DMS53 treated with DMSO at 0.1 percent for 48 hours (cell line): ENCODE results near the gene GRIA1.

ENCODE experiments used
- DNase-seq: peaks from one replicate; lab custom pipeline; 2025; ENCODE audit not compliant: unreplicated experiment; lab: John Stamatoyannopoulos, UW

GRIA1 gene

DNA sequence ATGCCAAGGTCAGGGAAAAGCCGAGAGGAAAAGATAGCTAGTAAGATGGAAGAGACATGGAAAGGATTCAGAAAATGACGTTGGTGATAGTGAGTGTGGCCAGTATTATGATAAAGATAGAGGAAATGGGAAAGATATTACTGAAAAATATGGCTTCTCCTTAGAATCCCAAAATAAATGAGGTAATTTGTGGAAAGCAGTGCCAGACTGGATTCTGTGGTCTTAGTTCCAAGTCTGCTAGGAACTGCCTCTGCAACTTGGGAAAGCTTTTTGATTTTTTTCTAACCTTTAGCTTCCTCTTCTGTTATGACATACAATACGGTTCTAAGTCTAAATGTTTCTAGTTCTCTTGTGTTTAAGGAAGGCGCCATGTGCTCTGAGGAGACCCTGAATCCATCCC lies 54.2 kb downstream of the GRIA1 start:
- no peak for DNase-seq

DNA sequence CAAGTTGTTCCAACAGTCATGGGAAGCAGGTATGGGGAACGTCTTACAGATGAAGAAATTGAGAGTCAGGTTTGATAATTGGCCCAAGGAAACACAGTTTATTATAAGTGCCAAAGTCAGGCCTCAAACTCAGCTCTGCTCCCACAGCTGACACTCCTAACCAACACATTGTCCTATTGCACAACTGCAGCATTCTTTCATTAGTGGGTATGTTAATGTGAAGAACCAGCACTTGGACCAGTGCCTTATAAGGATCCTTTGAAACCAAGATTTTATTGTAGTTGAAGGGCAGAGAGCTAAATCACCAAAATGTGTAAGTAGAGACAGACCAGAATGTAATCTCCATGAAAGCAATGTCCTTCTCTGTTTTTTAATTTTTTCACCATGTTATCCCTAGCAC lies 56.1 kb downstream of the GRIA1 start:
- no peak for DNase-seq

DNA sequence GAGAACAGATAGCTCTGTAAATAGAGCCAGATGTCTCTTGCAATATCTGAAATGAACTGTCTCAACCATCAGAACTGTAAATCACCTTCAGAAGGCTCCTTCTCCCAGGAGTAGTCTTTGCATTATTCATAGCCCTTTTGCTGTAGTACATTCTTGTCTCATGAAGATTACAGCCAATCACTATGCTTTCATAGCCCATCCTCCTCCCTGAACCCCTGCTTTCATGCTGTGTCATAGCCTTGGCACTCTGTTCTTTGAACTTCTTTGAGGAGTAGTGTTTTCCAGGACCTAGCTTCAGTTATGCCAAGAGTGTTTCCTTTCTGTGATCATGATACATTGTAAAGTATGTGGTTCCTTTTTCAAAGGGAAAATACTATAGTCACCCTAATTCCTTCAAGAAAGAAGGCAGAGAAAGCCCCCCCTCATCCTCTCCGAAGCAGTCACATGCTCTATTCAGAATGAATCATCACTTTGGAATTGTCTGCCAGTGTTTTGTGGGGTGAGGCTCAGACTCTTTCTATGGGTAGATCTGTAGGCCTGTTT lies 61.1 kb downstream of the GRIA1 start:
- DNase-seq, result no peak

DNA sequence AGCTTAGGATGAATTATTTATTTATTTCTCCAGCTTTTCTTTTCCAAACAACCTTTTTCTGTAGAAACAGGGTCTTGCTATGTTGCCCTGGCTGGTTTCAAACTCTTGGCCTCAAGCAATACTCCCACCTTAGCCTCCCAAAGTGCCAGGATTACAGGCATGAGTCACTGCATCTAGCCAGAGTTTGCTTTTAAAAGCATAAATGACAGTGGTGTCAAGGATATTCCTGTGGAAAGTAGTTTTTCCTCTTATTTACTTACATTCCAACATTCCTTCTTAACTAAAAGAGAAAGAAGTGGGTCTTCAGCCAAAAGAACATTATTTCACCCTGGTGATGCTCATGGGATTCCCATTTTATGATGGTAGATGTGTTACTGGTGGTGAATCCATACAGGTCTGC lies 62.4 kb downstream of the GRIA1 start:
- DNase-seq, result no peak

DNA sequence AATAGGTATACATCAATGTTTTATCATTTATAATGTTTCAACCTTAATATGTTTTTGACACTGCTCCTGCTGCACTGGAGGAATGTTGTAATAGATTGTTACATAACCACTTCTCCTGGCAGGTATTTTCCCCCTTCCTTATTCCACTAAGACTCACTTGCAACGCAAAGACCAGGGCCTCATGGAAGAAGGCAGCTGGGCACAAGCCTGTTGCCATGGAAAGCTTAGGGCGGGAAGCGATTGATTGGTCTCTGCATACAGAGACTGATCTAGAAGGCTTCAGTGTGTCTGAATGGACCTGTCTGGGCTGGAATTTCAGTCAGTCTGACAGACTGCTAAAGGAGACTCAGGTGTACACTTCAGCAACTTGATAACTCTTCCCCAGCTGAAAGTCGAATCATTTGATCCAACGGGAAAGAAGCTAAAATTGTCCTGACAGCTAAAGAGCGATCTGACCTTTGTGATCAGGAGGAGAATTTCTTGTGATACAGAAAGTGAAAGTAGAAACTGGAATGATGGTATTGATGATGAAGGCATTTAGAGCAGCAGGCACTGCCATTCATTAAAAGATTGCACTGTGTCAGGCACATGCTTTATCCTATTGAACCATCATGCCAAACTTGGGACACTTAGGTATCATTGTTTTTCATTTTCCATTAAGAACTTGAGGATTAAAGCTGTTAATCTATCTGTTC lies 65.1 kb downstream of the GRIA1 start:
- DNase-seq, result no peak

DNA sequence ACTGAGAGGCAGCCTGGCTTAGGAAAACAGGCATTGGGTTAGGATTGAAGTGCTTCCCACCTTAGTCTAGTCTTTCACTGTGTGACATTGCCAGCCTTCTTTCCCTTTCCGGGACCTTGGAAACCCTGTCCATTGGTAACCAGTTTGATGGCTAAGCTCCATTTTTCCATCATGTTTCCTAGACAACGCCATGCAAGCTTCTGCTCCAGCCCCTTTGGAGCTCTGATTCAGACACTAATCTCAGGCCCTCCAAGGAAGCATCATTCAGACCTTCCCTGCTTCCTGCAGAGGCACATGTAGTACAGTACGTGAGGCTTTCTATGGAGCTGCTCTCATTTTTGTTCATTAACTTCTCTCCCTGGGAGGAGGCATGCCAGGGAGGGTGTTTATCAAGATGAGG lies 68.5 kb downstream of the GRIA1 start:
- DNase-seq, result no peak

DNA sequence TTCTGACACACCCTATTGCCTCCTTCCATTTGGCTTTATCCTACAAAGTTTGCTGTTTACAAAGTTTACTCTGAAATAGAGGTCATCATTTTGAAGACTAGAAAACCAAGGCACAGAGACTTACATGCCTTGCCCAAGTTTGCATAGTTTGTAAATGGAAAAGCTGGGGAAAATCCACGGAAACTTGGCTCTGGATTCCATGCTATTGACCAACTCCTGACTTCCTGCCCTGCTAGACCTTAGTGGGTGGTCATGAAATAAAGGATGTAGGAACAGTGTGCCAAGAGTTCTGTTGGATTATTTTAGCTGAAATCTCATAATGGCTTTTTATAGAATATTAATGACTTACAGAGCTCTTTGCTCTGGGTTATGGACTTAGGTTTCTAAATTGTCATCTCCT lies 69.5 kb downstream of the GRIA1 start:
- no peak for DNase-seq

DNA sequence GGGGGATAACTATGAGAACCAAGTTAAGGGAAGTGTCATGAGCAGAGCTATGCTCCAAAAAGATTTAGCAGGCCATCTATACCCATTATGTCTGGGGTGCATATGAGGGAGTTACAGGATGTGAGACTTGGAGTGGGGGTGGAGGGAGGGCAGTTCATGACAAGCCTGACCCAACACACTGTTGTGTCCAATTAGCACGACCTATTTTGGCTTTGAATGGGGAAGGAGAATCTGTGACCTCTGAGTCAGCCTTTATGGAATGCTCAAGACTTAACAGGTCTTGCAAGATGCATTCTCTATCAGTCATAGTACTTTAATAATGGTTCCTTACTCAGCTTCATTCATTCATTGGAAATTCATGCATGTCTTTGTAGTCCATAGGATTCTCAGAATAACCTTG lies 71.7 kb downstream of the GRIA1 start:
- DNase-seq, result no peak

DNA sequence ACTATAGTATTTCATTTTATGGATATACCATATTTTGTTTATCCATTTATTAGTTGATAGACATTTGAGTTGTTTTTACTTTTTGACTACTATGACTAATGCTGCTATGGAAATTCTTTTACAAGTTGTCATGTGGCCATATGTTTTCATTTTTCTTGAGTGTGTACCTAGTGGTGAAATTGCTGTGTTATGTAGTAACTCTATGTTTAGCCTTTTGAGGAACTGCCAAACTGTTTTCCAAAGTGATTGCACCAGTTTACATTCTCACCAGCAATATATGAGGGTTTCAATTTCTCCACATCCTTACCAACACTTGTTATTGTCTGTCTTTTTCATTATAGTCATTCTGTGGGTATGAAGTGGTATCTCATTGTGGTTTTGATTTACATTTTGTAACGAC lies 75.4 kb downstream of the GRIA1 start:
- DNase-seq, result no peak

DNA sequence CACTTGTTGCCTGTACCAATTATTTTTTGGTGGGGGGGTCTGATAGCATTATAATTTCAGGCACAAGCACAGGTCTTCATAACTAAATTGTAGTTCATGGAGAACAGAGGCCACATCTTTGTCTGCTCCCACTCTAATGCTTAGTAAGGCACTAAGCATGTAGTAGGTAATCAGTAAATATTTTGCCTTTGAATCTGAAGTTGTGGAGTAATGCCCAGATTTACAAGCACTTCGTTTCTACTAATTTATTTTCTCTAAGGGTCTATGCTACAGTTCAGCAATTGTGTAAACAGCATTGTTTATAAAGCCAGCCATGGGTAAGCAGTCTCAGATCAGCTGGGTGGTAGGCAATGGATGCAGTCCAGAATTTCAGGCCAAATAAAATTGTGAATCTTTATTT lies 78.6 kb downstream of the GRIA1 start:
- no peak for DNase-seq

DNA sequence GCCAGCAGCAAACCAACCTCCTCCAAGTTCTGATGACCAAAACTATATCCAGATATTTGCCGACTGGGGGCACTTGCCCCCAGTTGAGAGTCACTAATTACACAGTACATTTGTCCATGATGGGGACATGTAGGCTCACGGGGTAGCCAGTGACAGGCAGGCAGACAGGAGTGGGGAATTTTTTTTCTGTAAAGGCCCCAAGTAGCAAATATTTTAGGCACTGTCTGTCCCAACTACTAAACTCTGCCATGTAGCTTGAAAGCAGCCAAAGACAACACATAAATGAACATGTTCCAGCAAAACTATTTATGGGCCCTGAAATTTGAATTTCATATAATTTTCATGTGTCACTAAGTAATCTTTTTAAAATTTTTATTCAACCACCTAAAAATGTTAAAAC lies 80.7 kb downstream of the GRIA1 start:
- no peak for DNase-seq

DNA sequence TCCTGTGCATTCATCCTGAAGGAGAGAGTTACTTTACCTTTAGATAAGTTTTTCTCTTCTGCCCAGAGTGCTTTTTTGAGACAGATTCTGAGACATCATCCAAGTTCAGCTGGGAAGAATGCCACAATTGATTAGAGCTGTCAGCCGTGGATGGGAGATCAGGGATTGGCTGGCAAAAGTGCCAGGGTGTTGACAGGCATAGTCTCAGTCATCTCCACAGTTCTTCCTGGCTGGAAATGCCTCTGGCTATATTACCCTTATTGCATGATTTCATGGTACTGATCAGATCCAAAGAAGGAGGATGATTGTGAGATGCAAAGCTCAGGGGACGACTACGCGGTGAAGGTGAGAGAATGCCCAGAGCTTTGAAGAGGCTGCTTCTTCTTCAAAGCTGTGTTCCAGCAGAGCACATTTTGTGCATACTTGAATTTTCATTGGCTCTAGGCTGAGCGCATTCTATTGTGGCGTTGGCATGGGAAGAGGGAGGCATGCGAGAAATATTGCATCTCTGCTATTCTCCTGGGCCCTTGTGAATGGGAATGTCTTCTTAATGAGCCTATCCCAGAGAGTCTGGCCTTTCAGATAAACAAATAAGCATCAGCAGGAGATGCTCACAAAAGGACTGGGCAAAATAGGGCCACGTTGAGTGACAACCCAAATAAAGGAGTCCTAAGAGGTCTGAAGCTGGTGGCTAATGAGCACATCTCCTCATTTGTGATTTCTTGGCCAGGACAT lies 82.1 kb downstream of the GRIA1 start:
- no peak for DNase-seq

DNA sequence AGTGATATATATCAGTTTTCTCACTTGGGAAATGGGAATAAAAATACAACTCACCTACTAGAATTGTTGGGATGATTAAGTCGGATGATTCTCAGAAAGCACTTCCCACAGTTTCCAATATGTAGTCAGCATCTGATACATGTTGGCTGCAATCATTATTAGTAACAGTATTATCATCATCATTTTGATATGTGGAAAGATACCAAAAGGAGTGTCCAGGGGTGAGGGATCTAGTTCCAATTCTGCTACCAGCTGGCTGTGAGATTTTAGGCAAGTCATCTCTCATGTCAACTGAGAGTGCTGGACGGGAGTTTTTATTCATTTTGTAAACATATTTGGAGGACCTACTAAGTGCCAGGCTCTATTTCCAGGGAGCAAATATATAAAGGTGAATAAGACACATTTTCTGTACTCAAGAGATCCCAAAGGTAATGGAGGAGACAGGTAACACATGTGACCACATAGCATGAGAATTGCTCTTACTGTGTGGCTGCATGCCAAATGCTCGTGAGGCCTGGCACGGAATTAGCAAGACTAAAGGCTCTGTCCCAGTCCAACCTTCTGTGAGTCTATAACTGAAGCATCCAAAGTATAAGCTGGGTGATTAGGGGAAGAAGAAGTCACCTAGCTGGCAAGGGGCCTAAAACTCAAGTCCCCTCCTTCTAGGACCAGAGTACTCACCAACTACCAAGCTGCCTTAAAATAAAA lies 83.0 kb downstream of the GRIA1 start:
- no peak for DNase-seq

DNA sequence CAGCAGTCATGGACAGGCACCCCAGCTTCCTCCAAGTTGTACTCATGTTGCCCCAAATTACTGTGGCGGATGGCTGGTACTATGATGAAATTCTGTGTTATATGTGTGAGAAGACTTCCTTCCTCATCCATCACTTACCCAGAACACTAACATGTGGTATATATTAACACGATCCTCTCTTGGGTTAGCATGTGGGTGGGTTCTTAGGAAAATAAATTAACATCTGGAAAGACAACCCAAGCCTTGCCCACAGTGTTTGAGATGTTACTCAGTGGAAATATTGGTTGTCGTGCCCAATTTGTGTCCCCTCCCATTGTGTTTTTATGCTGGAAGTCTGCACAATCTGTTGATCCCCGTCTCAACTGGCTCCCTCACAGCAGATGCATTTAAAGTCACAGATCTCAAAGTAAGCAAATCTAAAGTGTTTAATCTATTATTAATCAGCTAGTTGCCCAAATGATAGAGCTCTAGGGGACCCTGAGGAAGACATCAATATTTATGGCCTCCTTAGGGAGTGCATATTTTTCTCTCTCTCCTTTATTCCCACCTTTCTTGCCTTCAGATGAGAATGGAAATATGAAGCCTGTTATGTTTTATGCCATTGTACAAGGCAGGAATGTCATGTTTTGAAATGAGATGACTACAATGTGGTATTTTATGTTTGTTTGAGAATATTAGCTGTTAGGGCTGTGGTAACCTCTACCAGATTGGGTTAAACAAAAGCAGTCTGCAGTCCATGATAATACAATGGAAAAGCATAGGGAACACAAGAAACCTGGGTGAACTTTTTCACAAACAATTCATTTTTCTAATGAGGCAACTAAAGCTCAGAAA lies 93.9 kb downstream of the GRIA1 start:
- DNase-seq, result no peak

DNA sequence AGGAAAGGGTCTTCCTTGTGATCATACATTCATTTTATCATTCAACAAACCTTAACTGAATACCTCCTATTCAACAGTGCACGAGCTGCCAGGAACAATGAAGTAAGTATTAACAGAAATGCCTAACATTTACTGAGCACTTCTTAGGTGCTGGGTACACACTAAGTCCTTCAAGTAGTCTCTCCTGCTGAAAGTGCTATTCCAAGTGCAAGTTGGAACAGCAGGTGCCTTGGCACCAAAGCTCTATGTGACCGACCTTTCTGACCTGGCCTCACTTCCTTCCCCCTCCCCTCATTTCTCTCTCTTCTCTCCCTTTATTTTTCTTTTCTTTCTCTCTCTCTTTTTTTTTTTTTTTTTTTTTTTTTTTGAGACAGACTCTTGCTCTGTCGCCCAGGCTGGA lies 94.5 kb downstream of the GRIA1 start:
- no peak for DNase-seq

DNA sequence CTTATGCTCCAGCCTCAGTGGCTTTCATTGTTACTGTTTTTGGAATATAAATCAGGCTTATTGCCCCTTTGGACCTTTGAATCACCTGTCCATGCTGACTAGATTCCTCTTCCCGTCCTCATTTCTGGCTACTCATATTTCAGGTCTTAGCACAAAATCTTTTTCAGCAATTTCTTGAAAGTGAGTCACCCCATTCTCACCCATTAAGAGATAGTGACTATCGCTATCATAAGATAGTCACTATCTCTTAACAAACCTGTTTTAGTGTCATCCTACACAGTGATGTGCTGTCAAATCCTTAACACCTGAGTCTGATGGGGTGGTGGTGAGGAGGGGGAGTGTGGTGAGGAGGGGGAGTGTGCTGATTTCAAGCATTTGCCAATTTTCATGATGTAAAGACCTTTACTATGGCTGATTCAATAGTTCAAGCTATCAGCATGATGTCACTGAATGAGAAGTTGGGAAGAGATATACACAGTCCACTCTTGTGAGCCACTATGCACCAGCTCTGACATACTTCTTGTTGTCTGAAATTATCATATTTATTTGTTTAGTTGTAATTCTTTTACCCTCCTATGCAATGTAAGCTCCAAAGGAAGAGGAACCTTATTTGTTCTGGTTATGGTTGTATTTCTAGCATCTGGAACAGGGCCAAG lies 95.3 kb downstream of the GRIA1 start:
- no peak for DNase-seq

DNA sequence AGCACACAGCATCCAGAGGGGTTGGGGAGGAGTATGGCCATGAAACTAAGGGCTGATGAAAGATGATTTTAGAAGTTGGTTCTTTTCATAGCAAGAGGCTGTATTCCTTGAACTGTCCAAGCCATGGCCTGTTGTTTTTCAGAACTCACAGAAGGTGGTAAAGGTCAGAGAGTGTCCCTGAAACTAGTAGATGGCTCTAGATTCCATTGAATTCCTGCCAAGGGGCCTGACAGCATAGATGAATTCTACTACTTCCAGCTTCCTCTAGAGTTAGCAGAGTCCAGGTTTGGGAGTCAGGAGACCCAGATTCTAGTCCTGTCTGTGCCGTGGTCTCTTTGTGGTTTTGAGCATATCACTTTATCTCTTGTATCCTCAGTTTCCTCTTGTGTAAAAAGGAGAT lies 101.6 kb downstream of the GRIA1 start:
- DNase-seq, result no peak

DNA sequence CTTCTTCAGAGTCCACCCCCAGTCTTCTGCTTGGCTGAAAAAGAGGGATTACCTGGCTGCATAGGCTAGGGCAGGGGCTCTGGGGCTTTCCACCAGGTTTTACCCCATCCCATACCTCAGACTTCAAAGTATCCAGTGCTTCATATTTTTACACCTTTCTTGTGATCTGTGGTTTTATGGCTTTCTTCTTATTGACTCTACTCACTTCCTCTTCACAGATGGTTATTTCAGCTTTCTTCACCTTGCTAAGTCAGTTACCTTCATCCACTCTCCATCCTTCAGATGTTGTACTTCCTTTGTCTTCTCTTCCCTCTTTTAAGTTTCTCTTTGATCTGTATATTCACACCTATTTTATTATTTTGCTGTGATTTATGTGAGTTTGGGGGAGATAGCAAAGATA lies 104.3 kb downstream of the GRIA1 start:
- DNase-seq, result no peak

DNA sequence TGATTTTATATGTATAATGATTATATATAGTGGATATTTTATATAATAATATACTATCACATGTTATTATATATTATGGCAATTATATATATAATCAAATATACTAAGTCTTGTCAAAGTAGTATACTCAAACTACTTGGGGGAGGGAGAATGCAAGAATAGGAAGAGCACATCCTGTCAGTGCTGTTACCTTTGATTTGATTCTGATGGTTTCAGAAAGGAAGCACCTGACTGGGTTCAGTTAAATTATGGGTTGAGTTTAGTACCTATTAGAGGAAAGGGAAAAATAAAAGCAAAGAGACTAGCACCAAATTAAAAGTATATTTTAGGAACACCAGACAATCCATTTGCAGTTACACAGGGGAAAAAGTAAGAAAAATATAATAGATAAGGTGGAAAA lies 107.6 kb downstream of the GRIA1 start:
- no peak for DNase-seq

DNA sequence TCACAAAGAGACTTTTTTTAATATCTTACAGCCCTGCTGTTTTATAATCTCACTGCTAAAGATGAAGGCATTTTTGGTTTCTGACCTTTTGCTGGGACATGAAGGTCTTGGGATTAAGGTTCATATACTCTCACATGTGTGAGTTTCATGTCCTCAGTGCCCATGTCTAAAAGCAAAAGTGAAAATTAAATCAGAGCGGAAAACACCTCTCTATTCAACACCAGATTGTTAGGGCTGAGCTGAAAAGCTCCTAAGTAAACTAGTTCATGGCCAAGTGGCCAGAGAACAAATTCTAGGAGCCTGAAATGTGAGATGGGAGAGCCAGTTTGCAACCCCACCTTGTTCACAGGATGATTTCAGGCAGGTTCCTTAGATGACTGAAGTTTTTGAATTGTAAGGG lies 110.9 kb downstream of the GRIA1 start:
- DNase-seq, result no peak

DNA sequence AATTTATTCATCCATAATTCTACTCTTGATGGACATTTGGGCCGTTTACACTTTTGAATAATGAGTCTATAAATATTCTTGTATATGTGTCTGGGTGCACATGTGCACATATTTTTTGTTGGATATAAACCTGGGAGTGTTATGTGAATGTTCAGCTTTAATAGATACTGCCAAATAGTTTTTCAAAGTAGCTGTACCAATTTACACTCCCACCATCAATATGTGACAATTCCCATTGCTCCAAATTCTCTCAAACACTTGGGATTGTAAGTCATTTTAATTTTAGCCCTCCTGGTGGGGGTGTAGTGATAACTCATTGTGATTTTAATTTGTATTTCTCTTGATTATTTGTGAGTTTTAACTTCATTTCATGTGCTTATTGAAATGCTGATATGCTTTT lies 114.9 kb downstream of the GRIA1 start:
- DNase-seq, result no peak
